GM12878 (cell line): ENCODE measurements around the gene SAMD3. TPM values are rescaled to one million over a fixed set of nuclear protein-coding genes. Genes with fewer than 3 reads are reported as not detected.
A peak's percentile ranks its signal among the peaks of the same experiment; 100 is the strongest.
"Not testable (repeated sequence)": the region's sequence is repeated elsewhere in the genome, so short reads cannot be mapped to it uniquely, and the experiment has no call there.

Experiments used
- ATAC-seq: fragments of 200-7000 bp; cut with Tn5 transposase; 3 replicates; pipeline ENCODE4 v1.9.1; 2020; ENCODE audit warnings: mild to moderate bottlenecking, moderate library complexity
- BruUV-seq: library from RNA; stranded (reverse); fragments of 400-500 nt; replicated peaks from 2 replicates; lab custom pipeline; 2021; lab: Mats Ljungman, UMichigan
- CTCF ChIA-PET: fragments of 300-600 bp; sonication (Branson Sonifier 250); formaldehyde crosslinking; extraction: SDS; loops from one replicate; lab custom pipeline; 2021; ENCODE audit warnings: inconsistent platforms; lab: Yijun Ruan, JAX
- POLR2A ChIA-PET: fragments of 350-600 bp; formaldehyde crosslinking; extraction: SDS; loops from one replicate; lab custom pipeline; 2021; ENCODE audit warnings: inconsistent platforms; lab: Charles Lee
- RAD21 ChIA-PET: fragments of 300-600 bp; sonication (Branson Sonifier 250); formaldehyde crosslinking; loops from one replicate; lab custom pipeline; 2023; ENCODE audit warnings: antibody characterized with exemption; ENCODE audit not compliant: unreplicated experiment; lab: Charles Lee
- SMC1A ChIA-PET: fragments of 300-600 bp; sonication (Branson Sonifier 250); formaldehyde crosslinking; loops from one replicate; lab custom pipeline; 2023; ENCODE audit not compliant: unreplicated experiment, uncharacterized antibody; lab: Charles Lee
- DNase-seq: peaks from one replicate; pipeline ENCODE4 v3.0.0-alpha.2; 2011; ENCODE audit warnings: low read depth, low spot score
- FAIRE-seq: peaks from 3 replicates; lab custom pipeline; 2011; peaks lifted over from hg19 to GRCh38; lab: Jason Lieb, UNC
- H2AFZ ChIP-seq: 2 replicates; pipeline ENCODE4 v1.6.0; 2011; ENCODE audit warnings: low read depth, low read length, control low read depth; ENCODE audit not compliant: control insufficient read depth
- H3K27ac ChIP-seq: 2 replicates; pipeline ENCODE4 v1.5.1; 2011; ENCODE audit warnings: control low read depth; ENCODE audit not compliant: control insufficient read depth, insufficient read depth
- H3K27me3 ChIP-seq, 2 experiments: replicated peaks in 1 of 2; 2 replicates each; pipeline versions ENCODE4 v1.6.0 to v1.6.1; 2011; ENCODE audit warnings: low read length in 1 of 2; ENCODE audit not compliant: control insufficient read depth in 2 of 2, insufficient read depth in 2 of 2
- H3K36me3 ChIP-seq, 2 experiments: 2 replicates each; pipeline ENCODE4 v1.5.1; 2011; ENCODE audit warnings: low read length in 1 of 2; ENCODE audit not compliant: control insufficient read depth in 2 of 2, insufficient read depth in 2 of 2
- H3K4me1 ChIP-seq: 2 replicates; pipeline ENCODE4 v1.6.1; 2011; ENCODE audit warnings: mild to moderate bottlenecking, low read length, moderate library complexity, mixed read lengths; ENCODE audit not compliant: control insufficient read depth, insufficient read depth
- H3K4me2 ChIP-seq: 2 replicates; pipeline ENCODE4 v1.6.0; 2011; ENCODE audit warnings: control low read depth; ENCODE audit not compliant: control insufficient read depth, insufficient read depth
- H3K4me3 ChIP-seq: fragments of 200-600 bp; sonication (generic); 2 replicates; pipeline ENCODE4 v1.5.1; 2016
- H3K79me2 ChIP-seq: 2 replicates; pipeline ENCODE4 v1.6.0; 2011; ENCODE audit warnings: low read length; ENCODE audit not compliant: control insufficient read depth, insufficient read depth
- H3K9ac ChIP-seq: 2 replicates; pipeline ENCODE4 v1.8.0; 2011; ENCODE audit warnings: low read length, control low read depth, mixed read lengths; ENCODE audit not compliant: control insufficient read depth, insufficient read depth
- H3K9me3 ChIP-seq: replicated peaks from 3 replicates; pipeline ENCODE4 v1.5.1; 2011; ENCODE audit warnings: mild to moderate bottlenecking, low read length; ENCODE audit not compliant: control insufficient read depth, insufficient read depth
- H4K20me1 ChIP-seq: 2 replicates; pipeline ENCODE4 v1.6.0; 2011; ENCODE audit not compliant: control insufficient read depth, insufficient read depth
- SMAD5 ChIP-seq: IDR thresholded peaks from 2 replicates; pipeline ENCODE4 v1.6.1; 2016; ENCODE audit warnings: antibody characterized with exemption, low read depth
- ZBTB11 ChIP-seq: fragments of 450-650 bp; formaldehyde crosslinking; IDR thresholded peaks from 2 replicates; pipeline ENCODE4 v1.5.0; 2022; ENCODE audit warnings: mild to moderate bottlenecking, missing genetic modification characterization
- WGBS: methylation state at CpG from one replicate; pipeline ENCODE4 v1.1.6; 2016; ENCODE audit warnings: low lambda C conversion rate; ENCODE audit not compliant: insufficient replicate concordance, insufficient coverage; ENCODE audit errors: missing lambda C conversion rate; 5-methylcytosine and 5-hydroxymethylcytosine counted together
- in situ Hi-C: fragments of 300-500 bp; cut with MboI; formaldehyde crosslinking; loops from 9 replicates; pipeline ENCODE4 v1.14.3; 2018; ENCODE audit warnings: mixed read lengths
- intact Hi-C: fragments of 100-400 bp; cut with micrococcal nuclease; formaldehyde crosslinking; loops from one replicate; pipeline ENCODE4 v1.14.2; 2022; ENCODE audit not compliant: unreplicated experiment
- polyA plus RNA-seq, 11 experiments: library from polyadenylated mRNA; depleted of rRNA in 4 of 11; unstranded in 6 of 11; stranded (reverse) in 5 of 11; fragments of >200 nt; fragmentation: Nextera tagmentation in 4 of 11; fragmentation: Illumina TruSeq in 1 of 11; extraction: Ambion mirVana in 4 of 11; extraction: Trizol in 1 of 11; gene quantifications; 1 replicate in 1 of 11; 2 replicates in 10 of 11; pipeline versions ENCODE4 v1.2.1 to v1.2.3, GENCODE V29; 2011 to 2016; ENCODE audit warnings: inconsistent platforms in 2 of 11, missing spikeins in 2 of 11, low read depth in 1 of 11
- total RNA-seq, 4 experiments: library from RNA; depleted of rRNA in 3 of 4; stranded (reverse); fragments of >200 nt in 3 of 4; fragmentation: Illumina TruSeq in 1 of 4; extraction: Trizol in 1 of 4; gene quantifications; 2 replicates each; pipeline versions ENCODE4 v1.2.1 to v1.2.3, GENCODE V29; 2013 to 2021

Gene SAMD3
- total and polyA plus RNA-seq, 10 of the 15 experiments (the other 5 are each of a cell fraction or from before 2014, with no cell fraction given): 0.04 to 2.3 (median 0.39) TPM; not detected in 2

- TF ChIP-seq ZBTB11 (no peak), SMAD5 (no peak)
Observed at GRCh38 chr6:130262008-130262407, 39.3 kb upstream of the SAMD3 start (continued).

- H3K9me3 ChIP-seq, FAIRE-seq, DNase-seq, POLR2A ChIA-PET, ATAC-seq, H3K27me3 ChIP-seq, H4K20me1 ChIP-seq, CTCF ChIA-PET, H3K36me3 ChIP-seq, in situ Hi-C loops, RAD21 ChIA-PET: not testable (repeated sequence)
- Histone ChIP-seq H3K79me2 (peaks cover 11% of the 10 kb centered on the region), H3K4me3 (peak overlapping the region; percentile 68), H3K4me2 (peak overlapping the region; percentile 88), H3K4me1 (peaks cover 13% of the 10 kb centered on the region), H3K9ac (peak overlapping the region; percentile 70), H3K27ac (peak overlapping the region; percentile 74), H2AFZ (peak overlapping the region; percentile 24; the same call in 1 of the 2 replicates)
- intact Hi-C loops: loop anchor here (2.0 to 5.0 kb wide), 3 partner anchors 39 to 315 kb away; partner anchors contain the start of gene SAMD3
- SMC1A ChIA-PET: interaction anchor here (1.3 kb wide), 1 partner anchor 432 kb away, joined by 3 read pairs; no protein-coding TSS in a partner anchor
- 2% methylated on average over 3 of the region's 3 CpGs for WGBS
- TSS peak; percentile 74 for BruUV-seq
Observed at GRCh38 chr6:130261558-130261957, 38.8 kb upstream of the SAMD3 start.
